ENCODE results near the gene TEKT3.

GRCh38 chr17:15354256-15354655, 12.9 kb upstream of the TEKT3 start:
- no peak for TF ChIP-seq CTCF (IDR thresholded peaks at IDR 0.05 in 4 of 5, conservative IDR thresholded peaks at IDR 0.05 in 1 of 5)
- TF ChIP-seq POLR2A (IDR thresholded peaks at IDR 0.05): no peak

Measured in gastrocnemius medialis (tissue), 4 donors.